Measurements from ENCODE around the gene ACP6.

Gene ACP6

GRCh38 chr1:147600119-147601111 is 69.9 kb downstream of the ACP6 start:
- no peaks in the 10 kb centered on the region for H3K9me3 ChIP-seq
- H3K27me3 ChIP-seq = peaks cover 64% of the 10 kb centered on the region
- H3K27ac ChIP-seq = peak overlapping the region; percentile 82
- peaks cover 13 to 15% of the 10 kb centered on the region in 2 experiments for H3K4me1 ChIP-seq (ENCODE audit: control insufficient read depth in 1 of 2, insufficient read depth in 1 of 2, low read depth in 1 of 2, low read length in 1 of 2)
- TF ChIP-seq, protein P1, sequence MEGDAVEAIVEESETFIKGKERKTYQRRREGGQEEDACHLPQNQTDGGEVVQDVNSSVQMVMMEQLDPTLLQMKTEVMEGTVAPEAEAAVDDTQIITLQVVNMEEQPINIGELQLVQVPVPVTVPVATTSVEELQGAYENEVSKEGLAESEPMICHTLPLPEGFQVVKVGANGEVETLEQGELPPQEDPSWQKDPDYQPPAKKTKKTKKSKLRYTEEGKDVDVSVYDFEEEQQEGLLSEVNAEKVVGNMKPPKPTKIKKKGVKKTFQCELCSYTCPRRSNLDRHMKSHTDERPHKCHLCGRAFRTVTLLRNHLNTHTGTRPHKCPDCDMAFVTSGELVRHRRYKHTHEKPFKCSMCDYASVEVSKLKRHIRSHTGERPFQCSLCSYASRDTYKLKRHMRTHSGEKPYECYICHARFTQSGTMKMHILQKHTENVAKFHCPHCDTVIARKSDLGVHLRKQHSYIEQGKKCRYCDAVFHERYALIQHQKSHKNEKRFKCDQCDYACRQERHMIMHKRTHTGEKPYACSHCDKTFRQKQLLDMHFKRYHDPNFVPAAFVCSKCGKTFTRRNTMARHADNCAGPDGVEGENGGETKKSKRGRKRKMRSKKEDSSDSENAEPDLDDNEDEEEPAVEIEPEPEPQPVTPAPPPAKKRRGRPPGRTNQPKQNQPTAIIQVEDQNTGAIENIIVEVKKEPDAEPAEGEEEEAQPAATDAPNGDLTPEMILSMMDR (IDR thresholded peaks at IDR 0.05) = peak; percentile 16
- H3K36me3 ChIP-seq = no peaks in the 10 kb centered on the region
- H3K4me3 ChIP-seq (ENCODE audit: low read depth in 1 of 2, low read length in 1 of 2) = peak overlapping the region; percentile 63 to 95

DNA sequence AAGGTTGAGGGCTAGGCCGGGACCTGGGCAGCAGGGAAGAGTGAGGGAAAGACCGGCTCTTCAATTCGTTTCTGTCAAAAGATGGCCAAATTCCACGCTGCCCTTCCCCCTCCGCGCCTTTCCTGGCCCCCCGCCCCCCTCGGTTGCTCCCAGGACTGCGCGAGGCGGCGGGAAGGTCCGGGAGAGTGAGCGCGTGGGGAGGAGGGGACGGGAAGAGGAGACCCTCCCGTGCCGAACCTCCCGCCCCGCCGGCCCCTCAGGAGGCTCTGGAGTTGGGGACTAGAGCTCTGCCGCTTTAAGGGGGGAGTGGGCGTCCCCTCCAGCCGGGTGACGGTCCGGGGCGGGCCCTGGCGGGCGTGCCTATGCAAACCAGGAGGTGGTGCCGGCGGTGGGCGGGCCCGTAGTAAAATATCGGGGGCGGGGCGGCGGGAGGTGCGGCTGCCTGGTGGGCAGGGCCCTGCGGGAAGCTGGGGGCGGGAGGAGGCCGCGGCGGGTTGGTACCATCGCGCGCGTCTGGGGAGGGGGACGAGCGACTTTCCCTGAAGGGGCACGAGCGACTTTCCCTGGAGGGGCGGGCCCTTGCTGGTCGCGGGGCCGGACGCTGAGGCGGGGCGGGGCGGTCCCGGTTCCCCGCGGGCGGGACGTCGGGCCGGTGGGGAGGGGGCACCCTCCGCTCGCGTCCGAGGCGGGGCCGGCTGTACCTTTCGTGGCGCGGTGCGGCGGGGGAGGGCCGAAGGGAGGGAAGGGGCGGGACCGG is 70.8 kb downstream of the ACP6 start:
- Histone ChIP-seq H3K27me3 (peaks cover 73% of the 10 kb centered on the region), H3K27ac (peak overlapping the region; percentile 82), H3K36me3 (no peaks in the 10 kb centered on the region)

GRCh38 chr1:147598621-147599361 is 71.5 kb downstream of the ACP6 start:
- Histone ChIP-seq H3K27ac (no peak overlapping the region), H3K36me3 (no peaks in the 10 kb centered on the region), H3K4me1 (ENCODE audit: control insufficient read depth in 1 of 2, insufficient read depth in 1 of 2, low read depth in 1 of 2, low read length in 1 of 2) (peaks cover 13 to 15% of the 10 kb centered on the region in 2 experiments), H3K9me3 (no peaks in the 10 kb centered on the region), H3K27me3 (peaks cover 80% of the 10 kb centered on the region), H3K4me3 (ENCODE audit: low read depth in 1 of 2, low read length in 1 of 2) (peak overlapping the region; percentile 63 to 95)
- TF ChIP-seq, protein P1 (IDR thresholded peaks at IDR 0.05) = no peak

More for the DNA sequence above, 70.8 kb downstream of the ACP6 start:
- TF ChIP-seq, protein P1 (IDR thresholded peaks at IDR 0.05) = peak; percentile 27
- Histone ChIP-seq H3K4me3 (ENCODE audit: low read depth in 1 of 2, low read length in 1 of 2) (peak overlapping the region; percentile 63 to 95), H3K9me3 (no peaks in the 10 kb centered on the region), H3K4me1 (ENCODE audit: control insufficient read depth in 1 of 2, insufficient read depth in 1 of 2, low read depth in 1 of 2, low read length in 1 of 2) (peaks cover 13 to 15% of the 10 kb centered on the region in 2 experiments)

DNA sequence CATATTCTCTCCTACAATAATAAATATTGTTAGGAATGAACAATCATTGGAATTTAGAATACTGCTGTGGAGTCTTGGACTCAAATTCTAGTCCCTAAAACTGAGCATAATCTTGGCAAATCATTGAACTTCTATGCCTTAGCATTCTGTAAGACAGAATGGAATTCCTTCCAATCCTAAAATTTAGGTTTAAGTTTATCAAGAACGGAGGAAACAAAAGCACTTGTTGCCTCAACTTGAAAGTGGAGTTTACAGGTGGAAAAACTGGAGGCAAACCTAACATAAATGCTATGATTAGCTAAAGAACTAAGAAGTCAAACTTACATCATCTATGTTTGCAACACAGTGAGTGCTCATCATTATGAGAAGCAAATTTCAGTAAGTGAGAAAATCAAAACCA is 73.3 kb downstream of the ACP6 start:
- Histone ChIP-seq H3K27ac (no peak overlapping the region), H3K4me1 (ENCODE audit: control insufficient read depth in 1 of 2, insufficient read depth in 1 of 2, low read depth in 1 of 2, low read length in 1 of 2) (peaks cover 13 to 15% of the 10 kb centered on the region in 2 experiments), H3K27me3 (peaks cover 97% of the 10 kb centered on the region), H3K4me3 (ENCODE audit: low read depth in 1 of 2, low read length in 1 of 2) (no peak overlapping the region), H3K9me3 (no peaks in the 10 kb centered on the region), H3K36me3 (no peaks in the 10 kb centered on the region)
- TF ChIP-seq, protein P1 (IDR thresholded peaks at IDR 0.05) = no peak
